Suprapubic skin (tissue), 3 donors: ENCODE data around the gene SLX9.

Source experiments
- POLR2A ChIP-seq, 2 donors: fragments of 450-650 bp; IDR thresholded peaks; one replicate each; pipeline ENCODE4 v1.6.1; 2017; ENCODE audit warnings: antibody characterized with exemption in 2 of 2, mild to moderate bottlenecking in 2 of 2, moderate library complexity in 2 of 2
- TF ChIP-seq, protein P1 (sequence below), 2 donors: fragments of 200-600 bp in 1 of 2; fragments of 450-650 bp in 1 of 2; sonication (generic) in 1 of 2; IDR thresholded peaks; one replicate each; pipeline ENCODE4 v1.5.1; 2016 to 2019; ENCODE audit warnings: antibody characterized with exemption in 2 of 2, mild to moderate bottlenecking in 1 of 2, moderate library complexity in 1 of 2

DNA sequence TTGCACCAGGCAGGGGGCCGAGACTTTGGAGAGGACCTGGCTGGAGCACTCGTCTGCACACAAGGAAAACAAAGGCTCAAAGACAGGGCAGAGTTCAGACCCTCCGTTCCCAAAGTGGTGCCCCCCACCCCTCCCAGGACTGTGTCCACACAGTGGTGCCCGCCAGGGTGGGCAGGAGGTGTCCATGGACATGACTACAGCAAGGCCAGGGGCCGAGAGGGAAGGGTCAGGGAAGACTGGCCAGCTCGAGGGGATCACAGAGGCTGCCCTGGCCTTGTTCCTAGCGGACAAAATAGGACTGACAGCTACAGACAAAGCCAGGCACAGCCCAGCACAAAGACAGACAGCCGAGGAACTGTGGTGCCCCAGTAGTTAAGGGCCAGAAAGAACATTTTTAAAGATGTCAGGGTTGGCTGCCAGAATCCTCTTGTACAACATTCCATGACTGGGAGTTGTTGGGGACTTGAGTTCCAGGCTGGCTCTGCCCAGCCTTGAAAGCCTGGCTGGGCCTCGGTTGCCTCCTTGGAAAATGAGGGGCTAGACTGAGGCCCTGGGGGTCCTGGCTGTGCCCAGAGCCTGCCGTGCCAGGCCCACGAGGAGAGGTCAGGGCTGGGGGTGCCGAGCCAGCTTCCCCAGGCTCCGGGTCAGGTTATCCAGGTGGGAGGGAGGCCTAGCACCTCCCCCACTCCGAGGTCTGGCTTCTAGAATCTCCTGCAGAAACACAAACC is 63.7 kb downstream of the SLX9 start:
- TF ChIP-seq, protein P1, sequence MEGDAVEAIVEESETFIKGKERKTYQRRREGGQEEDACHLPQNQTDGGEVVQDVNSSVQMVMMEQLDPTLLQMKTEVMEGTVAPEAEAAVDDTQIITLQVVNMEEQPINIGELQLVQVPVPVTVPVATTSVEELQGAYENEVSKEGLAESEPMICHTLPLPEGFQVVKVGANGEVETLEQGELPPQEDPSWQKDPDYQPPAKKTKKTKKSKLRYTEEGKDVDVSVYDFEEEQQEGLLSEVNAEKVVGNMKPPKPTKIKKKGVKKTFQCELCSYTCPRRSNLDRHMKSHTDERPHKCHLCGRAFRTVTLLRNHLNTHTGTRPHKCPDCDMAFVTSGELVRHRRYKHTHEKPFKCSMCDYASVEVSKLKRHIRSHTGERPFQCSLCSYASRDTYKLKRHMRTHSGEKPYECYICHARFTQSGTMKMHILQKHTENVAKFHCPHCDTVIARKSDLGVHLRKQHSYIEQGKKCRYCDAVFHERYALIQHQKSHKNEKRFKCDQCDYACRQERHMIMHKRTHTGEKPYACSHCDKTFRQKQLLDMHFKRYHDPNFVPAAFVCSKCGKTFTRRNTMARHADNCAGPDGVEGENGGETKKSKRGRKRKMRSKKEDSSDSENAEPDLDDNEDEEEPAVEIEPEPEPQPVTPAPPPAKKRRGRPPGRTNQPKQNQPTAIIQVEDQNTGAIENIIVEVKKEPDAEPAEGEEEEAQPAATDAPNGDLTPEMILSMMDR (IDR thresholded peaks at IDR 0.05), result no peak
- no peak for TF ChIP-seq POLR2A (IDR thresholded peaks at IDR 0.05)
